Stomach (tissue), 9 donors: ENCODE measurements around the gene FAM110D. TPM values are rescaled to one million over a fixed set of nuclear protein-coding genes. Genes with fewer than 3 reads are reported as not detected.

Experiments used
- DNase-seq, 2 donors: peaks; one replicate each; pipeline versions ENCODE4 v3.0.0 to v3.0.0-alpha.2; 2013 to 2019
- H3K27ac ChIP-seq, 5 donors: fragments of 200-600 bp in 4 of 5; sonication (generic) in 4 of 5; one replicate each; pipeline ENCODE4 v1.5.1; 2013 to 2019; ENCODE audit warnings: mild to moderate bottlenecking in 1 of 5, moderate library complexity in 1 of 5
- H3K27me3 ChIP-seq, 3 donors: fragments of 200-600 bp; sonication (generic); one replicate each; pipeline ENCODE4 v1.5.1; 2017 to 2019; ENCODE audit warnings: mixed run types in 1 of 3
- H3K36me3 ChIP-seq, 4 donors: fragments of 200-600 bp; sonication (generic); 1 replicate in 3 of 4; 2 replicates in 1 of 4; pipeline ENCODE4 v1.5.1; 2016 to 2019
- H3K4me1 ChIP-seq, 4 donors: fragments of 200-600 bp; sonication (generic); one replicate each; pipeline ENCODE4 v1.5.1; 2016 to 2019
- H3K4me3 ChIP-seq, 4 donors: fragments of 200-600 bp; sonication (generic) in 3 of 4; one replicate each; pipeline ENCODE4 v1.5.1; 2016 to 2019; ENCODE audit warnings: mild to moderate bottlenecking in 1 of 4
- H3K9me3 ChIP-seq, 4 donors: fragments of 200-600 bp; sonication (generic); one replicate each; pipeline ENCODE4 v1.5.1; 2016 to 2019
- CTCF ChIP-seq, 7 experiments: fragments of 450-650 bp in 4 of 7; fragments of 200-600 bp in 3 of 7; sonication (generic) in 3 of 7; IDR thresholded peaks; one replicate each; pipeline ENCODE4 v1.5.1; 2016 to 2019; ENCODE audit warnings: antibody characterized with exemption in 7 of 7, control low read depth in 2 of 7, mild to moderate bottlenecking in 1 of 7
- EP300 ChIP-seq: sonication (generic); formaldehyde crosslinking; IDR thresholded peaks from one replicate; pipeline ENCODE4 v1.6.1; 2017; ENCODE audit warnings: antibody characterized with exemption
- POLR2A ChIP-seq, 4 donors: fragments of 450-650 bp; IDR thresholded peaks; one replicate each; pipeline ENCODE4 v1.6.1; 2016; ENCODE audit warnings: antibody characterized with exemption in 4 of 4, control low read depth in 2 of 4, mild to moderate bottlenecking in 1 of 4, moderate library complexity in 1 of 4
- POLR2AphosphoS5 ChIP-seq, 3 donors: sonication (generic); formaldehyde crosslinking; IDR thresholded peaks; one replicate each; pipeline ENCODE4 v1.6.1; 2016; ENCODE audit warnings: antibody characterized with exemption in 3 of 3
- WGBS, 5 donors: extraction: QIAGEN DNeasy Blood & Tissue Kit in 3 of 5; methylation state at CpG; one replicate each; pipeline versions ENCODE4 v1.1.5 to v1.1.7; 2013 to 2018; 5-methylcytosine and 5-hydroxymethylcytosine counted together
- intact Hi-C: fragments of 100-400 bp; cut with DNase I; formaldehyde crosslinking; loops from one replicate; pipeline ENCODE4 v1.15.1; 2023; ENCODE audit warnings: low total_unique reads
- polyA plus RNA-seq, 3 donors: library from polyadenylated mRNA; stranded (reverse); fragments of 200-250 nt; gene quantifications; one replicate each; pipeline ENCODE4 v1.2.3, GENCODE V29; 2013
- total RNA-seq, 5 donors: library from RNA; depleted of rRNA; stranded (reverse); fragments of >200 nt; gene quantifications; one replicate each; pipeline versions ENCODE4 v1.1.0 to v1.2.3, GENCODE V29; 2014 to 2016
- donor health status: healthy with polysubstance abuse.
- donor health status: Bipolar disorder and iron deficiency.
- donor health status: healthy.

Gene FAM110D
- total and polyA plus RNA-seq, 8 donors, result 1.00 to 15.6 (median 1.4) TPM; not detected in 3

GRCh38 chr1:26170472-26170821, 11.6 kb downstream of the FAM110D start:
- Histone ChIP-seq H3K27me3 (no peaks in the 10 kb centered on the region), H3K27ac (peak overlapping the region in 4 of 5 donors; percentile 85 to 91 (median 86)), H3K4me3 (peak overlapping the region; percentile 75 to 93 (median 84)), H3K9me3 (no peaks in the 10 kb centered on the region), H3K4me1 (peaks cover 12 to 26% (median 25%) of the 10 kb centered on the region in 4 donors), H3K36me3 (peaks cover 0 to 10% (median 5%) of the 10 kb centered on the region in 4 donors)
- no peak for TF ChIP-seq EP300
- TF ChIP-seq CTCF (IDR thresholded peaks at IDR 0.05), result no peak
- TF ChIP-seq POLR2A (IDR thresholded peaks at IDR 0.05), result no peak
- TF ChIP-seq POLR2AphosphoS5 (IDR thresholded peaks at IDR 0.05), result no peak
- 51 to 70% (median 55%) methylated on average over 6 to 9 of the region's 9 CpGs for WGBS, 5 donors
- peak in 1 of 2 donors; percentile 43 for DNase-seq
- intact Hi-C loops, result no loop called here

GRCh38 chr1:26171084-26172072, 12.5 kb downstream of the FAM110D start, which contains the start of gene ZNF593OS:
Gene ZNF593OS (minus strand): TSS chr1:26171832. CDS start chr1:26171661, 171 bp downstream.
- WGBS, 5 donors, result 91 to 93% (median 92%) methylated on average over 32 to 34 of the region's 34 CpGs
- no peak for DNase-seq
- Histone ChIP-seq H3K27ac (peak within 1 kb of the TSS in 2 of 5 donors; percentile 85 to 91), H3K9me3 (no peaks in the 10 kb centered on the region), H3K36me3 (peaks cover 0 to 10% (median 5%) of the 10 kb centered on the region in 4 donors), H3K4me1 (peaks cover 12 to 24% (median 22%) of the 10 kb centered on the region in 4 donors), H3K27me3 (no peaks in the 10 kb centered on the region), H3K4me3 (peak within 1 kb of the TSS; percentile 75 to 93 (median 84))
- intact Hi-C loops, result no loop called here
- no peak for TF ChIP-seq EP300
- TF ChIP-seq POLR2A (IDR thresholded peaks at IDR 0.05), result no peak
- no peak for TF ChIP-seq CTCF (IDR thresholded peaks at IDR 0.05)
- no peak for TF ChIP-seq POLR2AphosphoS5 (IDR thresholded peaks at IDR 0.05)

- H3K27me3 ChIP-seq, result no peaks in the 10 kb centered on the region
- no peak overlapping the region for H3K27ac ChIP-seq
- no peak for DNase-seq
- no peak for TF ChIP-seq POLR2AphosphoS5 (IDR thresholded peaks at IDR 0.05)
- no peak for TF ChIP-seq EP300
- TF ChIP-seq POLR2A (IDR thresholded peaks at IDR 0.05), result no peak
- TF ChIP-seq CTCF (IDR thresholded peaks at IDR 0.05), result no peak
- no peak overlapping the region for H3K4me3 ChIP-seq
- H3K36me3 ChIP-seq, result peaks cover 0 to 14% (median 5%) of the 10 kb centered on the region in 4 donors
- intact Hi-C loops, result no loop called here
- 89 to 97% (median 95%) methylated on average over 8 of the region's 8 CpGs for WGBS, 5 donors
- no peaks in the 10 kb centered on the region for H3K9me3 ChIP-seq
- peaks cover 11 to 24% (median 18%) of the 10 kb centered on the region in 4 donors for H3K4me1 ChIP-seq
Observed at GRCh38 chr1:26175346-26175745, 16.5 kb downstream of the FAM110D start.

- Histone ChIP-seq H3K9me3 (no peaks in the 10 kb centered on the region), H3K4me1 (peaks cover 0 to 9% (median 5%) of the 10 kb centered on the region in 4 donors), H3K4me3 (peak within 1 kb of the TSS; percentile 27 to 48 (median 42)), H3K27ac (peak within 1 kb of the TSS; percentile 56 to 77 (median 69)), H3K27me3 (no peaks in the 10 kb centered on the region), H3K36me3 (peaks cover 0 to 19% (median 17%) of the 10 kb centered on the region in 4 donors)
- 19 to 39% (median 22%) methylated on average over 9 to 21 of the region's 21 CpGs for WGBS, 5 donors
- TF ChIP-seq POLR2A (IDR thresholded peaks at IDR 0.05), result peak in 1 of 4 donors; percentile 34
- peak in 1 of 7 experiments; percentile 6 for TF ChIP-seq CTCF (IDR thresholded peaks at IDR 0.05)
- no peak for TF ChIP-seq EP300
- TF ChIP-seq POLR2AphosphoS5 (IDR thresholded peaks at IDR 0.05), result peak in 2 of 3 donors; percentile 54 to 59
- peak; percentile 87 to 95 for DNase-seq
- intact Hi-C loops, result no loop called here
Observed at GRCh38 chr1:26177182-26177684, 18.4 kb downstream of the FAM110D start, which contains the start of gene CNKSR1. Gene CNKSR1 (plus strand): TSS chr1:26177491. CDS start chr1:26177548, 57 bp downstream.
